Activated CD8-positive, alpha-beta T cell treated with anti-CD3 and anti-CD28 coated beads for 36 hours (primary cell): ENCODE measurements around the gene IVNS1ABP. TPM values are rescaled to one million over a fixed set of nuclear protein-coding genes. Genes with fewer than 3 reads are reported as not detected.

Experiments used
- ATAC-seq: fragments of 200-7000 bp; cut with Tn5 transposase; one replicate; pipeline ENCODE4 v1.10.0; 2021; ENCODE audit warnings: mild to moderate bottlenecking, moderate library complexity
- CTCF ChIA-PET: fragments of 350-600 bp; sonication (Branson Sonifier 250); formaldehyde crosslinking; loops from one replicate; lab custom pipeline; 2021; ENCODE audit warnings: antibody characterized with exemption; lab: Charles Lee
- POLR2A ChIA-PET: fragments of 350-600 bp; sonication (Branson Sonifier 250); formaldehyde crosslinking; loops from one replicate; lab custom pipeline; 2021; ENCODE audit warnings: antibody characterized with exemption; lab: Charles Lee
- DNase-seq: peaks from one replicate; pipeline ENCODE4 v3.0.0-alpha.2; 2020
- H3K27ac Mint-ChIP-seq: one replicate; pipeline ENCODE4 v1.8.0; 2021; ENCODE audit warnings: mild to moderate bottlenecking, mixed read lengths
- H3K27me3 Mint-ChIP-seq: one replicate; pipeline ENCODE4 v1.8.0; 2021; ENCODE audit warnings: mixed read lengths
- H3K36me3 Mint-ChIP-seq: one replicate; pipeline ENCODE4 v1.8.0; 2021; ENCODE audit warnings: low read depth, mixed read lengths
- H3K4me1 Mint-ChIP-seq: one replicate; pipeline ENCODE4 v1.8.0; 2021; ENCODE audit warnings: low read depth, mixed read lengths
- H3K4me3 Mint-ChIP-seq: one replicate; pipeline ENCODE4 v1.8.0; 2021; ENCODE audit warnings: mild to moderate bottlenecking, moderate library complexity, mixed read lengths
- H3K9me3 Mint-ChIP-seq: one replicate; pipeline ENCODE4 v1.8.0; 2021; ENCODE audit warnings: mixed read lengths
- CTCF ChIP-seq: fragments of 200-600 bp; IDR thresholded peaks from one replicate; pipeline ENCODE4 v1.8.0; 2022; ENCODE audit warnings: antibody characterized with exemption, mild to moderate bottlenecking
- intact Hi-C: fragments of 100-400 bp; cut with micrococcal nuclease; formaldehyde crosslinking; loops from one replicate; pipeline ENCODE4 v1.10.0; 2022
- total RNA-seq, 2 experiments: library from RNA; stranded (reverse); gene quantifications; one replicate each; pipeline ENCODE4 v1.2.3, GENCODE V29; 2021

The IVNS1ABP gene
- total RNA-seq, 2 experiments from 2014 or later = 244 to 256 TPM

GRCh38 chr1:185249563-185249962 lies 67.5 kb downstream of the IVNS1ABP start:
- ChIA-PET CTCF (interaction anchor here (0.8 to 1.5 kb wide), 2 partner anchors 11 to 31 kb away, joined by 3 to 4 read pairs; no protein-coding TSS in a partner anchor), POLR2A (no interaction called here)
- H3K27ac Mint-ChIP-seq = no peak overlapping the region
- ATAC-seq = no peak
- no peak for DNase-seq
- no peaks in the 10 kb centered on the region for H3K27me3 Mint-ChIP-seq
- no peaks in the 10 kb centered on the region for H3K9me3 Mint-ChIP-seq
- H3K4me3 Mint-ChIP-seq = no peak overlapping the region
- H3K4me1 Mint-ChIP-seq = peaks cover 8% of the 10 kb centered on the region
- no peaks in the 10 kb centered on the region for H3K36me3 Mint-ChIP-seq
- TF ChIP-seq CTCF = no peak
- intact Hi-C loops = no loop called here

Other genes with a start within 250 kb of the IVNS1ABP start
- gene TRMT1L, start 160.3 kb downstream of the IVNS1ABP start, total RNA-seq = 10 to 100 TPM; 25.6 TPM
- 1 to 10 TPM; 1.8 to 2.5 TPM for gene SWT1, start 160.1 kb downstream of the IVNS1ABP start, total RNA-seq